GM12878 (cell line): ENCODE results near the gene NCKAP5. TPM values are rescaled to one million over a fixed set of nuclear protein-coding genes. Genes with fewer than 3 reads are reported as not detected.
A peak's percentile ranks its signal among the peaks of the same experiment; 100 is the strongest.

Source experiments
- ATAC-seq: fragments of 200-7000 bp; cut with Tn5 transposase; 3 replicates; pipeline ENCODE4 v1.9.1; 2020; ENCODE audit warnings: mild to moderate bottlenecking, moderate library complexity
- BruUV-seq: library from RNA; stranded (reverse); fragments of 400-500 nt; replicated peaks from 2 replicates; lab custom pipeline; 2021; lab: Mats Ljungman, UMichigan
- CTCF ChIA-PET: fragments of 300-600 bp; sonication (Branson Sonifier 250); formaldehyde crosslinking; extraction: SDS; loops from one replicate; lab custom pipeline; 2021; ENCODE audit warnings: inconsistent platforms; lab: Yijun Ruan, JAX
- POLR2A ChIA-PET: fragments of 350-600 bp; formaldehyde crosslinking; extraction: SDS; loops from one replicate; lab custom pipeline; 2021; ENCODE audit warnings: inconsistent platforms; lab: Charles Lee
- RAD21 ChIA-PET: fragments of 300-600 bp; sonication (Branson Sonifier 250); formaldehyde crosslinking; loops from one replicate; lab custom pipeline; 2023; ENCODE audit warnings: antibody characterized with exemption; ENCODE audit not compliant: unreplicated experiment; lab: Charles Lee
- SMC1A ChIA-PET: fragments of 300-600 bp; sonication (Branson Sonifier 250); formaldehyde crosslinking; loops from one replicate; lab custom pipeline; 2023; ENCODE audit not compliant: unreplicated experiment, uncharacterized antibody; lab: Charles Lee
- DNase-seq: peaks from one replicate; pipeline ENCODE4 v3.0.0-alpha.2; 2011; ENCODE audit warnings: low read depth, low spot score
- FAIRE-seq: peaks from 3 replicates; lab custom pipeline; 2011; peaks lifted over from hg19 to GRCh38; lab: Jason Lieb, UNC
- H2AFZ ChIP-seq: 2 replicates; pipeline ENCODE4 v1.6.0; 2011; ENCODE audit warnings: low read depth, low read length, control low read depth; ENCODE audit not compliant: control insufficient read depth
- H3K27ac ChIP-seq: 2 replicates; pipeline ENCODE4 v1.5.1; 2011; ENCODE audit warnings: control low read depth; ENCODE audit not compliant: control insufficient read depth, insufficient read depth
- H3K27me3 ChIP-seq, 2 experiments: replicated peaks in 1 of 2; 2 replicates each; pipeline versions ENCODE4 v1.6.0 to v1.6.1; 2011; ENCODE audit warnings: low read length in 1 of 2; ENCODE audit not compliant: control insufficient read depth in 2 of 2, insufficient read depth in 2 of 2
- H3K36me3 ChIP-seq, 2 experiments: 2 replicates each; pipeline ENCODE4 v1.5.1; 2011; ENCODE audit warnings: low read length in 1 of 2; ENCODE audit not compliant: control insufficient read depth in 2 of 2, insufficient read depth in 2 of 2
- H3K4me1 ChIP-seq: 2 replicates; pipeline ENCODE4 v1.6.1; 2011; ENCODE audit warnings: mild to moderate bottlenecking, low read length, moderate library complexity, mixed read lengths; ENCODE audit not compliant: control insufficient read depth, insufficient read depth
- H3K4me2 ChIP-seq: 2 replicates; pipeline ENCODE4 v1.6.0; 2011; ENCODE audit warnings: control low read depth; ENCODE audit not compliant: control insufficient read depth, insufficient read depth
- H3K4me3 ChIP-seq: fragments of 200-600 bp; sonication (generic); 2 replicates; pipeline ENCODE4 v1.5.1; 2016
- H3K79me2 ChIP-seq: 2 replicates; pipeline ENCODE4 v1.6.0; 2011; ENCODE audit warnings: low read length; ENCODE audit not compliant: control insufficient read depth, insufficient read depth
- H3K9ac ChIP-seq: 2 replicates; pipeline ENCODE4 v1.8.0; 2011; ENCODE audit warnings: low read length, control low read depth, mixed read lengths; ENCODE audit not compliant: control insufficient read depth, insufficient read depth
- H3K9me3 ChIP-seq: replicated peaks from 3 replicates; pipeline ENCODE4 v1.5.1; 2011; ENCODE audit warnings: mild to moderate bottlenecking, low read length; ENCODE audit not compliant: control insufficient read depth, insufficient read depth
- H4K20me1 ChIP-seq: 2 replicates; pipeline ENCODE4 v1.6.0; 2011; ENCODE audit not compliant: control insufficient read depth, insufficient read depth
- DPF2 ChIP-seq: fragments of 450-650 bp; IDR thresholded peaks from 2 replicates; pipeline ENCODE4 v1.6.1; 2017; ENCODE audit warnings: mild to moderate bottlenecking
- HDGF ChIP-seq: fragments of 450-650 bp; IDR thresholded peaks from 2 replicates; pipeline ENCODE4 v1.6.1; 2016; ENCODE audit warnings: antibody characterized with exemption
- IKZF1 ChIP-seq: fragments of 450-650 bp; conservative IDR thresholded peaks from 2 replicates; pipeline ENCODE4 v1.6.1; 2017; ENCODE audit warnings: antibody characterized with exemption, mild to moderate bottlenecking
- JUND ChIP-seq: IDR thresholded peaks from 2 replicates; pipeline ENCODE4 v1.6.1; 2012; ENCODE audit warnings: low read depth, mild to moderate bottlenecking, low read length, improper control_type of control experiment, moderate library complexity
- SIX5 ChIP-seq: IDR thresholded peaks from 2 replicates; pipeline ENCODE4 v1.6.1; 2011; ENCODE audit warnings: mild to moderate bottlenecking, low read depth, low read length, moderate library complexity; ENCODE audit not compliant: severe bottlenecking
- TCF12 ChIP-seq: IDR thresholded peaks from 2 replicates; pipeline ENCODE4 v1.6.1; 2011; ENCODE audit warnings: low read depth, mild to moderate bottlenecking, low read length
- WGBS: methylation state at CpG from one replicate; pipeline ENCODE4 v1.1.6; 2016; ENCODE audit warnings: low lambda C conversion rate; ENCODE audit not compliant: insufficient replicate concordance, insufficient coverage; ENCODE audit errors: missing lambda C conversion rate; 5-methylcytosine and 5-hydroxymethylcytosine counted together
- in situ Hi-C: fragments of 300-500 bp; cut with MboI; formaldehyde crosslinking; loops from 9 replicates; pipeline ENCODE4 v1.14.3; 2018; ENCODE audit warnings: mixed read lengths
- intact Hi-C: fragments of 100-400 bp; cut with micrococcal nuclease; formaldehyde crosslinking; loops from one replicate; pipeline ENCODE4 v1.14.2; 2022; ENCODE audit not compliant: unreplicated experiment
- polyA plus RNA-seq, 11 experiments: library from polyadenylated mRNA; depleted of rRNA in 4 of 11; unstranded in 6 of 11; stranded (reverse) in 5 of 11; fragments of >200 nt; fragmentation: Nextera tagmentation in 4 of 11; fragmentation: Illumina TruSeq in 1 of 11; extraction: Ambion mirVana in 4 of 11; extraction: Trizol in 1 of 11; gene quantifications; 1 replicate in 1 of 11; 2 replicates in 10 of 11; pipeline versions ENCODE4 v1.2.1 to v1.2.3, GENCODE V29; 2011 to 2016; ENCODE audit warnings: inconsistent platforms in 2 of 11, missing spikeins in 2 of 11, low read depth in 1 of 11
- total RNA-seq, 4 experiments: library from RNA; depleted of rRNA in 3 of 4; stranded (reverse); fragments of >200 nt in 3 of 4; fragmentation: Illumina TruSeq in 1 of 4; extraction: Trizol in 1 of 4; gene quantifications; 2 replicates each; pipeline versions ENCODE4 v1.2.1 to v1.2.3, GENCODE V29; 2013 to 2021
- TF ChIP-seq, protein P1 (sequence below): fragments of 450-650 bp; IDR thresholded peaks from 2 replicates; pipeline ENCODE4 v1.6.1; 2016; ENCODE audit warnings: mild to moderate bottlenecking

The NCKAP5 gene
- total and polyA plus RNA-seq, 10 of the 15 experiments (the other 5 are each of a cell fraction or from before 2014, with no cell fraction given), result 0.06 to 0.44 (median 0.16) TPM

DNA sequence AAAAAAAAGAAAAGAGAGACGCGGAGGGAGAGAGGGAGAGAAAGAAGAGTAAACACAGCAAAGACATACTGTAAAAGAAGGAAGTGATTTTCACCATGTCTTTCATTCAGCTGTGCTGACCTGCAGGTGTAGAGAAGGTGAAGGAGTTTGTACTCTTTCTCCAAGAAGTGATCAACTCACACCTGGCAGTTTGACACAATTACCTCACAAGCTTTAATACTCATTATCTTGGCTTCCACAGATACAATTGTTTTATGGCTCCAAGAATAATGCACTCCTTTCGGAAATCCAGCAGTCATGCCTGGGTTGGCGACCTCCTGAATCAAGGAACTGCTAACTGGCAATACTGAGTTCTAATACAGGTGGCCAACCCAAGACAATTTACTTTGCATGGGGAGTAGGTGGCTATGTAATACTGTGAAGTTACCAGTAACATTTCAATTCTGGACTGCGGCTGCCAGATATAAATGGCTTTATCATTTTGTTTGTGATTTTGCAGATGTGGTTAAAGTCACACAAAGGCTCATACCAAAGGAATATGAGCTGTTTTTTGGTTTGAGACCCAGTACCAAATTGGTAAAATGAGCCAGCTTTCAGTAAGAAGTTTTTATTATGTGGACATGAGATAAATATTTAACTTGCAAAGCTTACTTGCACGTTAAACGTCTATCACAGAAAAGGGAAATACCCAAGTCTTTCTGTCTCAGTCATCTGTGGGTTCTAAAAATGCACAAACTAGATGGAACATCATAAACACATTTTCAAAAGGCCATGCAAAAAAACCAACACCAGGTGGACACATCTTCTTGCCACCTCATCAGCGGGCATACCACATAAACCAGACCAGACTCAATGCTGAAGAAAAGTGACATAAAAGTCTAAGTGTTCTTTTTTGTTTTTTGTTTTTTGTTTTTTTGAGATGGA lies 69.3 kb downstream of the NCKAP5 start (continued):
- TF ChIP-seq, protein P1, sequence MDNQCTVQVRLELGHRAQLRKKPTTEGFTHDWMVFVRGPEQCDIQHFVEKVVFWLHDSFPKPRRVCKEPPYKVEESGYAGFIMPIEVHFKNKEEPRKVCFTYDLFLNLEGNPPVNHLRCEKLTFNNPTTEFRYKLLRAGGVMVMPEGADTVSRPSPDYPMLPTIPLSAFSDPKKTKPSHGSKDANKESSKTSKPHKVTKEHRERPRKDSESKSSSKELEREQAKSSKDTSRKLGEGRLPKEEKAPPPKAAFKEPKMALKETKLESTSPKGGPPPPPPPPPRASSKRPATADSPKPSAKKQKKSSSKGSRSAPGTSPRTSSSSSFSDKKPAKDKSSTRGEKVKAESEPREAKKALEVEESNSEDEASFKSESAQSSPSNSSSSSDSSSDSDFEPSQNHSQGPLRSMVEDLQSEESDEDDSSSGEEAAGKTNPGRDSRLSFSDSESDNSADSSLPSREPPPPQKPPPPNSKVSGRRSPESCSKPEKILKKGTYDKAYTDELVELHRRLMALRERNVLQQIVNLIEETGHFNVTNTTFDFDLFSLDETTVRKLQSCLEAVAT, result peak; percentile 9; the same call in 1 of the 2 replicates
- peak; percentile 61; the same call in 1 of the 2 replicates for TF ChIP-seq IKZF1
- 0 out of 2 replicates have a peak, but pooled peaks have one; percentile 37 for TF ChIP-seq TCF12
- peak; percentile 79 for TF ChIP-seq DPF2
- TF ChIP-seq SIX5, result no peak

DNA sequence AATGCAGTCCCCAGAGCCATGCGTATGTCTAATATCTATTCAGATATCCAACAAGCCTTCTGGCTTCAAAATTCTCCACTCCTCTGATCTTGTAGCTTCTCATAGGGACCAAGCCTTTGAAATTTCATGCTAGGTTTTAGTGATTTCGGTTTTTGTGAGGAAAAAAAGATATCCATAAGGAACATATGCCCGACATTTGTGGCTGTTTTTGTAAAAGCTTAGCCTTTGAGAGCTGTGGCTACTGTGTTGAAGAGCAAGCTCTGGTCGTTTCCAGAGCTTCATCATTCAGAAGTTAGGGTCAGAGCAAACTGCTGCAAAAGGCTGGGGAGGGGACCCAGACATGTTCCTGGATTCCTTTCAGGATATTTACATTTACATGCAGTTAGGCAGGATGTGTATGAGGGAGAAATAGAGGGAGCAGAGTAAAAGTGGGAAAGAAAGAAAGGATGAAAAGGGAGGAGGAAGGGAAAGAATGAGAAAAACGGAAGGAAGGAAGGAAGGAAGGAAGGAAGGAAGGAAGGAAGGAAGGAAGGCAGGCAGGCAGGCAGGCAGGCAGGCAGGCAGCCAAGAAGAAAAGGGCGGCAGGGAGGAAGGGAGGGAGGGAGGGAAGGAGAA lies 70.2 kb downstream of the NCKAP5 start:
- ChIA-PET POLR2A (interaction anchor here (1.1 to 1.3 kb wide), 2 partner anchors 75 to 77 kb away, joined by 3 to 4 read pairs; no protein-coding TSS in a partner anchor), RAD21 (interaction anchor here (0.7 to 2.8 kb wide), 6 partner anchors 15 to 303 kb away, joined by 3 to 24 read pairs (median 8); no protein-coding TSS in a partner anchor), CTCF (interaction anchor here (0.5 to 6.0 kb wide), 7 partner anchors 10 to 398 kb away, joined by 3 to 31 read pairs (median 22); no protein-coding TSS in a partner anchor), SMC1A (interaction anchor here (1.0 to 5.7 kb wide), 10 partner anchors 12 to 206 kb away, joined by 3 to 45 read pairs (median 4); no protein-coding TSS in a partner anchor)
- no peak overlapping the region for H3K9ac ChIP-seq
- intact Hi-C loops (loop anchor here (2.0 kb wide), 1 partner anchor 77 kb away; no protein-coding TSS in a partner anchor), in situ Hi-C loops (no loop called here)
- H3K9me3 ChIP-seq, result no peaks in the 10 kb centered on the region
- BruUV-seq, result no TSS peak
- DNase-seq (no peak), ATAC-seq (no peak), FAIRE-seq (no peak)
- no peak overlapping the region for H3K4me2 ChIP-seq
- H3K36me3 ChIP-seq, result no peaks in the 10 kb centered on the region
- no peak for TF ChIP-seq JUND
- TF ChIP-seq HDGF, result 0 out of 2 replicates have a peak, but pooled peaks have one; percentile 28
- no peaks in the 10 kb centered on the region for H4K20me1 ChIP-seq
- H3K4me1 ChIP-seq, result no peaks in the 10 kb centered on the region
- H2AFZ ChIP-seq, result no peak overlapping the region
- H3K79me2 ChIP-seq, result no peaks in the 10 kb centered on the region
- no peaks in the 10 kb centered on the region for H3K27me3 ChIP-seq
- WGBS, result 28% methylated on average over 5 of the region's 6 CpGs
- H3K4me3 ChIP-seq, result no peak overlapping the region
- H3K27ac ChIP-seq, result no peak overlapping the region
